A172 (cell line): ENCODE data around the gene TRAPPC11. TPM values are rescaled to one million over a fixed set of nuclear protein-coding genes. Genes with fewer than 3 reads are reported as not detected.
"Not testable (repeated sequence)": the region's sequence is repeated elsewhere in the genome, so short reads cannot be mapped to it uniquely, and the experiment has no call there.

Experiments used
- DNase-seq: peaks from one replicate; pipeline ENCODE4 v3.0.0-alpha.2; 2015; ENCODE audit warnings: low spot score
- total RNA-seq: library from RNA; depleted of rRNA; stranded (reverse); fragments of >200 nt; shearing (Covaris generic); gene quantifications from 2 replicates; pipeline ENCODE4 v1.2.3, GENCODE V29; 2014

The TRAPPC11 gene
- total RNA-seq, 1 experiment from 2014 or later = 29.5 TPM

- DNase-seq = no peak
Measured at GRCh38 chr4:183721207-183722081, 62.4 kb downstream of the TRAPPC11 start.

- DNase-seq = no peak
Measured at GRCh38 chr4:183722731-183723560, 63.9 kb downstream of the TRAPPC11 start.

GRCh38 chr4:183723561-183724228, 64.6 kb downstream of the TRAPPC11 start:
- no peak for DNase-seq

GRCh38 chr4:183725585-183725984, 66.5 kb downstream of the TRAPPC11 start:
- DNase-seq = not testable (repeated sequence)

- no peak for DNase-seq
Measured at GRCh38 chr4:183727482-183727881, 68.4 kb downstream of the TRAPPC11 start.

- no peak for DNase-seq
Measured at GRCh38 chr4:183728223-183729068, 69.4 kb downstream of the TRAPPC11 start.

GRCh38 chr4:183729069-183729406, 69.9 kb downstream of the TRAPPC11 start:
- no peak for DNase-seq

- DNase-seq = peak; percentile 76
Measured at GRCh38 chr4:183729430-183730328, 70.6 kb downstream of the TRAPPC11 start.

GRCh38 chr4:183732296-183732695, 73.2 kb downstream of the TRAPPC11 start:
- no peak for DNase-seq

GRCh38 chr4:183733181-183733580, 74.1 kb downstream of the TRAPPC11 start:
- no peak for DNase-seq

- no peak for DNase-seq
Measured at GRCh38 chr4:183738081-183738673, 79.1 kb downstream of the TRAPPC11 start.

- no peak for DNase-seq
Measured at GRCh38 chr4:183738961-183739360, 79.9 kb downstream of the TRAPPC11 start.

GRCh38 chr4:183746305-183747229, 87.5 kb downstream of the TRAPPC11 start:
- DNase-seq = no peak

- DNase-seq = no peak
Measured at GRCh38 chr4:183747380-183747779, 88.3 kb downstream of the TRAPPC11 start.

GRCh38 chr4:183747931-183748670, 89.0 kb downstream of the TRAPPC11 start:
- DNase-seq = no peak

GRCh38 chr4:183751106-183751505, 92.0 kb downstream of the TRAPPC11 start:
- DNase-seq = no peak

GRCh38 chr4:183755596-183755995, 96.5 kb downstream of the TRAPPC11 start:
- DNase-seq = no peak

- DNase-seq = peak; percentile 8
Measured at GRCh38 chr4:183757060-183757459, 98.0 kb downstream of the TRAPPC11 start.
